ENCODE data around the gene KDELR1. TPM values are rescaled to one million over a fixed set of nuclear protein-coding genes. Genes with fewer than 3 reads are reported as not detected.

KDELR1 gene
- total and polyA plus RNA-seq, 2 of the 13 experiments (the other 11 are each of a cell fraction or from before 2014, with no cell fraction given), result 134 to 185 TPM

DNA sequence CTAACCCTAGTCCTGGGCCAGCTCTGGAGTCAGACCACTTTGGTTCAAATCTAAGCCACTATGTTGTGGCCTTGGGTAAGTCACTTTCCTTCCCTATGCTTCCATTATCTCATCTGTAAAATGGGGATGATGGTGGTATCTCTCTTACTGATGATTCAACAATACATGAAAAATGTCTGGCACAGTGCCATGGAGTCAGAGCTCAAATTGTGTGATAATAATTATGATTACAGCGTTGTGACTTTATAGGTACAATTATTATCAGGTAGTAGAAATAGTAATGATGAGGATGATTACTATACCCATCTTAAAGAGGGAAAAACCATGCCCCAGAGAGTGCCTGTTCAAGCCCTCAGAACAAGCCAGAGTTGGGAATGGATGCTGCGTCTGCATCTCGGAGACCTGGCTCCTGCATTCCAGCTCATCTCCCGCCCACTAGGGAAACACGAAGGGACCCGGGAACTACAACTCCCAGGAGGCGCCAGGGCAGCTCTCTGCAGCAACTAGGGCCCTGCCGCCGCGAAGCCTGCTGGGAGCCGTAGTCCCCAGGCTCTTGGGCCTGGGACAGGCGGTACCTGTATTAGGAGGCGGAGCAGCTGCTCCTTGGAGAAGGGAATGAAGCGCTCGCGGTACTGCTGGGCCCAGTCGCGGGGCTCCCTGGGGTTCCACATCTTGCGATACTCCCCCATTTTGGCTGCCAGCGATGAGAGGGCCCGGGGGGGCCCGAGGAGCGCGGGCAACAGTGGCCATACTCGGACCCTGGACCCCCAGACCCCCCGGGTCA, 28.4 kb downstream of the KDELR1 start (continued):
- no peak; the same call in 1 of the 2 replicates for TF ChIP-seq MIER3 (CRISPR knock-in tag; IDR thresholded peaks at IDR 0.05; ENCODE audit: borderline replicate concordance)
- no peak for TF ChIP-seq SMYD3 (CRISPR knock-in tag; IDR thresholded peaks at IDR 0.05)
- TF ChIP-seq ELF3 (CRISPR knock-in tag; IDR thresholded peaks at IDR 0.05), result no peak; the same call in 1 of the 2 replicates
- no peak for TF ChIP-seq HNRNPUL1 (IDR thresholded peaks at IDR 0.05; ENCODE audit: low read depth, low read length)
- no peak for TF ChIP-seq ZNF24 (IDR thresholded peaks at IDR 0.05)
- no peak for TF ChIP-seq GTF2F1 (IDR thresholded peaks at IDR 0.05; ENCODE audit: low read length)
- TF ChIP-seq, protein P1, sequence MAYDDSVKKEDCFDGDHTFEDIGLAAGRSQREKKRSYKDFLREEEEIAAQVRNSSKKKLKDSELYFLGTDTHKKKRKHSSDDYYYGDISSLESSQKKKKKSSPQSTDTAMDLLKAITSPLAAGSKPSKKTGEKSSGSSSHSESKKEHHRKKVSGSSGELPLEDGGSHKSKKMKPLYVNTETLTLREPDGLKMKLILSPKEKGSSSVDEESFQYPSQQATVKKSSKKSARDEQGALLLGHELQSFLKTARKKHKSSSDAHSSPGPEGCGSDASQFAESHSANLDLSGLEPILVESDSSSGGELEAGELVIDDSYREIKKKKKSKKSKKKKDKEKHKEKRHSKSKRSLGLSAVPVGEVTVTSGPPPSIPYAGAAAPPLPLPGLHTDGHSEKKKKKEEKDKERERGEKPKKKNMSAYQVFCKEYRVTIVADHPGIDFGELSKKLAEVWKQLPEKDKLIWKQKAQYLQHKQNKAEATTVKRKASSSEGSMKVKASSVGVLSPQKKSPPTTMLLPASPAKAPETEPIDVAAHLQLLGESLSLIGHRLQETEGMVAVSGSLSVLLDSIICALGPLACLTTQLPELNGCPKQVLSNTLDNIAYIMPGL (CRISPR knock-in tag; IDR thresholded peaks at IDR 0.05; ENCODE audit: borderline replicate concordance in 1 of 2, low read depth in 1 of 2), result 0 out of 4 replicates have a peak, but pooled peaks of 1 of the 2 experiments have one; percentile 43
- TF ChIP-seq, protein P2, sequence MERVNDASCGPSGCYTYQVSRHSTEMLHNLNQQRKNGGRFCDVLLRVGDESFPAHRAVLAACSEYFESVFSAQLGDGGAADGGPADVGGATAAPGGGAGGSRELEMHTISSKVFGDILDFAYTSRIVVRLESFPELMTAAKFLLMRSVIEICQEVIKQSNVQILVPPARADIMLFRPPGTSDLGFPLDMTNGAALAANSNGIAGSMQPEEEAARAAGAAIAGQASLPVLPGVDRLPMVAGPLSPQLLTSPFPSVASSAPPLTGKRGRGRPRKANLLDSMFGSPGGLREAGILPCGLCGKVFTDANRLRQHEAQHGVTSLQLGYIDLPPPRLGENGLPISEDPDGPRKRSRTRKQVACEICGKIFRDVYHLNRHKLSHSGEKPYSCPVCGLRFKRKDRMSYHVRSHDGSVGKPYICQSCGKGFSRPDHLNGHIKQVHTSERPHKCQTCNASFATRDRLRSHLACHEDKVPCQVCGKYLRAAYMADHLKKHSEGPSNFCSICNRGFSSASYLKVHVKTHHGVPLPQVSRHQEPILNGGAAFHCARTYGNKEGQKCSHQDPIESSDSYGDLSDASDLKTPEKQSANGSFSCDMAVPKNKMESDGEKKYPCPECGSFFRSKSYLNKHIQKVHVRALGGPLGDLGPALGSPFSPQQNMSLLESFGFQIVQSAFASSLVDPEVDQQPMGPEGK (CRISPR knock-in tag; IDR thresholded peaks at IDR 0.05), result no peak
- TF ChIP-seq TBL1XR1 (IDR thresholded peaks at IDR 0.05; ENCODE audit: borderline replicate concordance, low read length, partially characterized antibody), result peak; percentile 87
- no peak for TF ChIP-seq NPAS2 (CRISPR knock-in tag; IDR thresholded peaks at IDR 0.05; ENCODE audit: borderline replicate concordance)
- TF ChIP-seq, protein P3, sequence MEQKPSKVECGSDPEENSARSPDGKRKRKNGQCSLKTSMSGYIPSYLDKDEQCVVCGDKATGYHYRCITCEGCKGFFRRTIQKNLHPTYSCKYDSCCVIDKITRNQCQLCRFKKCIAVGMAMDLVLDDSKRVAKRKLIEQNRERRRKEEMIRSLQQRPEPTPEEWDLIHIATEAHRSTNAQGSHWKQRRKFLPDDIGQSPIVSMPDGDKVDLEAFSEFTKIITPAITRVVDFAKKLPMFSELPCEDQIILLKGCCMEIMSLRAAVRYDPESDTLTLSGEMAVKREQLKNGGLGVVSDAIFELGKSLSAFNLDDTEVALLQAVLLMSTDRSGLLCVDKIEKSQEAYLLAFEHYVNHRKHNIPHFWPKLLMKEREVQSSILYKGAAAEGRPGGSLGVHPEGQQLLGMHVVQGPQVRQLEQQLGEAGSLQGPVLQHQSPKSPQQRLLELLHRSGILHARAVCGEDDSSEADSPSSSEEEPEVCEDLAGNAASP (CRISPR knock-in tag; IDR thresholded peaks at IDR 0.05; ENCODE audit: borderline replicate concordance), result no peak
- TF ChIP-seq SMARCC2 (IDR thresholded peaks at IDR 0.05), result no peak
- TF ChIP-seq ZC3H4 (CRISPR knock-in tag; IDR thresholded peaks at IDR 0.05; ENCODE audit: borderline replicate concordance), result no peak
- TF ChIP-seq KMT2B (CRISPR knock-in tag; IDR thresholded peaks at IDR 0.05), result no peak; the same call in 1 of the 2 replicates
- TF ChIP-seq ZNF674 (CRISPR knock-in tag; IDR thresholded peaks at IDR 0.05; ENCODE audit: low read depth), result no peak
- TF ChIP-seq ZBTB38 (CRISPR knock-in tag; IDR thresholded peaks at IDR 0.05), result no peak
- TF ChIP-seq TOPORS (CRISPR knock-in tag; IDR thresholded peaks at IDR 0.05), result no peak
- TF ChIP-seq DMAP1 (CRISPR knock-in tag; IDR thresholded peaks at IDR 0.05), result no peak; the same call in 1 of the 2 replicates
- no peak for TF ChIP-seq MED1 (CRISPR knock-in tag; IDR thresholded peaks at IDR 0.05)
- TF ChIP-seq ZNF329 (CRISPR knock-in tag; IDR thresholded peaks at IDR 0.05; ENCODE audit: low read depth), result no peak
- no peak for TF ChIP-seq ZSCAN12 (CRISPR knock-in tag; IDR thresholded peaks at IDR 0.05)
- no peak for TF ChIP-seq KLF11 (CRISPR knock-in tag; IDR thresholded peaks at IDR 0.05)
- no peak for TF ChIP-seq RBM22 (optimal IDR thresholded peaks at IDR 0.05; ENCODE audit: low read length)
- no peak for TF ChIP-seq ZNF747 (CRISPR knock-in tag; IDR thresholded peaks at IDR 0.05; ENCODE audit: borderline replicate concordance)
- TF ChIP-seq SRSF9 (IDR thresholded peaks at IDR 0.05; ENCODE audit: borderline replicate concordance, insufficient read depth, low read depth, low read length, poor library complexity, severe bottlenecking), result no peak
- no peak for TF ChIP-seq NCOR1 (IDR thresholded peaks at IDR 0.05; ENCODE audit: borderline replicate concordance, low read length)
- no peak for TF ChIP-seq HMG20B (CRISPR knock-in tag; conservative IDR thresholded peaks at IDR 0.05)

All from HepG2 (cell line).